Erythroblast (primary cell): ENCODE measurements around the gene FREM1.

Experiments used
- GATA1 ChIP-seq: IDR thresholded peaks from 2 replicates; pipeline ENCODE4 v1.6.1; 2011; ENCODE audit warnings: low read depth, mild to moderate bottlenecking, control low read depth, low read length, moderate library complexity
- POLR2A ChIP-seq: IDR thresholded peaks from 2 replicates; pipeline ENCODE4 v1.6.1; 2011; ENCODE audit warnings: mild to moderate bottlenecking, low read length

GRCh38 chr9:14827805-14828204 lies 82.4 kb downstream of the FREM1 start:
- TF ChIP-seq POLR2A (no peak), GATA1 (no peak)
